Small intestine (tissue), 7 donors: ENCODE results near the gene RTCA. TPM values are rescaled to one million over a fixed set of nuclear protein-coding genes. Genes with fewer than 3 reads are reported as not detected.
"Not testable (repeated sequence)": the region's sequence is repeated elsewhere in the genome, so short reads cannot be mapped to it uniquely, and the experiment has no call there.

ENCODE experiments used
- DNase-seq, 2 donors: peaks; one replicate each; pipeline versions ENCODE4 v3.0.0 to v3.0.0-alpha.2; 2013
- FAIRE-seq: peaks from 2 replicates; lab custom pipeline; 2012; peaks lifted over from hg19 to GRCh38; lab: Jason Lieb, UNC
- H3K27ac ChIP-seq, 3 donors: one replicate each; pipeline ENCODE4 v1.5.1; 2013; ENCODE audit warnings: low read length in 2 of 3, mild to moderate bottlenecking in 2 of 3, control low read depth in 1 of 3, inconsistent platforms in 1 of 3, low read depth in 1 of 3, moderate library complexity in 1 of 3
- H3K27me3 ChIP-seq, 3 donors: one replicate each; pipeline ENCODE4 v1.6.1; 2013; ENCODE audit warnings: low read length in 3 of 3, inconsistent platforms in 1 of 3; ENCODE audit not compliant: control insufficient read depth in 3 of 3, insufficient read depth in 3 of 3
- H3K36me3 ChIP-seq, 3 donors: one replicate each; pipeline ENCODE4 v1.6.1; 2013; ENCODE audit warnings: low read length in 3 of 3, inconsistent platforms in 1 of 3, low read depth in 1 of 3, mild to moderate bottlenecking in 1 of 3, moderate library complexity in 1 of 3; ENCODE audit not compliant: control insufficient read depth in 3 of 3, insufficient read depth in 2 of 3
- H3K4me1 ChIP-seq, 3 donors: one replicate each; pipeline ENCODE4 v1.6.1; 2013; ENCODE audit warnings: low read length in 2 of 3, inconsistent platforms in 1 of 3, low read depth in 1 of 3, mild to moderate bottlenecking in 1 of 3, moderate library complexity in 1 of 3; ENCODE audit not compliant: control insufficient read depth in 3 of 3, insufficient read depth in 2 of 3
- H3K4me3 ChIP-seq, 3 donors: one replicate each; pipeline ENCODE4 v1.5.1; 2013; ENCODE audit warnings: low read length in 3 of 3, control low read depth in 1 of 3, inconsistent platforms in 1 of 3, low read depth in 1 of 3, mild to moderate bottlenecking in 1 of 3, moderate library complexity in 1 of 3
- H3K9me3 ChIP-seq, 2 donors: one replicate each; pipeline ENCODE4 v1.6.1; 2013; ENCODE audit warnings: low read depth in 1 of 2, low read length in 1 of 2; ENCODE audit not compliant: control insufficient read depth in 2 of 2, insufficient read depth in 1 of 2
- WGBS, 3 donors: extraction: QIAGEN DNeasy Blood & Tissue Kit; methylation state at CpG; one replicate each; pipeline ENCODE4 v1.1.7; 2013; 5-methylcytosine and 5-hydroxymethylcytosine counted together
- polyA plus RNA-seq, 4 donors: library from polyadenylated mRNA; stranded (reverse) in 3 of 4; unstranded in 1 of 4; fragments of 200-250 nt in 3 of 4; fragments of 120-200 nt in 1 of 4; gene quantifications; one replicate each; pipeline versions ENCODE4 v1.2.1 to v1.2.3, GENCODE V29; 2013
- donor health status: healthy with polysubstance abuse.
- donor health status: control.
- donor health status: control.
- donor health status: Bipolar disorder and iron deficiency.
- donor health status: healthy.

The RTCA gene
- polyA plus RNA-seq, 4 donors = 31.3 to 70.2 (median 46.6) TPM

GRCh38 chr1:100264081-100264480 is 1.9 kb upstream of the RTCA start:
- DNase-seq, FAIRE-seq, H3K4me3 ChIP-seq, H3K27ac ChIP-seq, H3K27me3 ChIP-seq, H3K36me3 ChIP-seq: not testable (repeated sequence)
- Histone ChIP-seq H3K4me1 (peaks cover 0 to 18% (median 15%) of the 10 kb centered on the region in 3 donors), H3K9me3 (peaks cover 0 to 16% of the 10 kb centered on the region in 2 donors)
- 83 to 92% (median 90%) methylated on average over 5 of the region's 5 CpGs for whole genome bisulfite sequencing, 3 donors

GRCh38 chr1:100265562-100265930 is 470 bp upstream of the RTCA start:
- WGBS, 3 donors = 2 to 3% (median 2%) methylated on average over 12 of the region's 12 CpGs
- peak in 1 of 2 donors; percentile 52 for DNase-seq

GRCh38 chr1:100266741-100267140 is 725 bp downstream of the RTCA start:
- peak overlapping the region; percentile 90 to 96 (median 96) for H3K27ac ChIP-seq
- peaks cover 0 to 12% of the 10 kb centered on the region in 2 donors for H3K9me3 ChIP-seq
- H3K27me3 ChIP-seq = no peaks in the 10 kb centered on the region
- peak overlapping the region; percentile 75 to 99 (median 94) for H3K4me3 ChIP-seq
- 1% methylated on average over 8 of the region's 8 CpGs for WGBS, 3 donors
- peaks cover 3 to 26% (median 6%) of the 10 kb centered on the region in 3 donors for H3K36me3 ChIP-seq
- no peak for FAIRE-seq
- DNase-seq = peak; percentile 60 to 64
- H3K4me1 ChIP-seq = peaks cover 0 to 18% (median 15%) of the 10 kb centered on the region in 3 donors

More at GRCh38 chr1:100265562-100265930, 470 bp upstream of the RTCA start:
- peaks cover 0 to 16% of the 10 kb centered on the region in 2 donors for H3K9me3 ChIP-seq
- peaks cover 0 to 19% (median 3%) of the 10 kb centered on the region in 3 donors for H3K36me3 ChIP-seq
- peaks cover 0 to 18% (median 15%) of the 10 kb centered on the region in 3 donors for H3K4me1 ChIP-seq
- peak overlapping the region; percentile 58 to 96 (median 96) for H3K27ac ChIP-seq
- no peaks in the 10 kb centered on the region for H3K27me3 ChIP-seq
- H3K4me3 ChIP-seq = peak overlapping the region; percentile 75 to 99 (median 94)
- FAIRE-seq = no peak

GRCh38 chr1:100267284-100267683 is 1.3 kb downstream of the RTCA start:
- peak overlapping the region in 2 of 3 donors; percentile 38 to 96 for H3K27ac ChIP-seq
- peak; percentile 21 to 28 for DNase-seq
- H3K9me3 ChIP-seq = peaks cover 0 to 12% of the 10 kb centered on the region in 2 donors
- no peak for FAIRE-seq
- H3K4me3 ChIP-seq = peak overlapping the region in 2 of 3 donors; percentile 75 to 94
- H3K36me3 ChIP-seq = peaks cover 4 to 26% (median 6%) of the 10 kb centered on the region in 3 donors
- peaks cover 0 to 18% (median 15%) of the 10 kb centered on the region in 3 donors for H3K4me1 ChIP-seq
- no peaks in the 10 kb centered on the region for H3K27me3 ChIP-seq
- 24 to 67% (median 38%) methylated on average over 1 of the region's 1 CpG for WGBS, 3 donors

- peaks cover 4 to 26% (median 6%) of the 10 kb centered on the region in 3 donors for H3K36me3 ChIP-seq
- peaks cover 0 to 12% of the 10 kb centered on the region in 2 donors for H3K9me3 ChIP-seq
- peaks cover 0 to 18% (median 15%) of the 10 kb centered on the region in 3 donors for H3K4me1 ChIP-seq
- H3K4me3 ChIP-seq = no peak overlapping the region
- H3K27ac ChIP-seq = no peak overlapping the region
- DNase-seq = peak in 1 of 2 donors; percentile 14
- no peaks in the 10 kb centered on the region for H3K27me3 ChIP-seq
- FAIRE-seq = no peak
- 93 to 97% (median 96%) methylated on average over 4 of the region's 4 CpGs for WGBS, 3 donors
These were observed 2.2 kb downstream of the RTCA start for GRCh38 chr1:100268202-100268601.

GRCh38 chr1:100277866-100278265 is 11.8 kb downstream of the RTCA start:
- DNase-seq = peak in 1 of 2 donors; percentile 12
- 56 to 70% (median 65%) methylated on average over 1 of the region's 1 CpG for WGBS, 3 donors
- FAIRE-seq = no peak
- Histone ChIP-seq H3K4me3 (no peak overlapping the region), H3K27me3 (no peaks in the 10 kb centered on the region), H3K9me3 (no peaks in the 10 kb centered on the region), H3K4me1 (no peaks in the 10 kb centered on the region), H3K27ac (no peak overlapping the region), H3K36me3 (peaks cover 13 to 28% (median 21%) of the 10 kb centered on the region in 3 donors)

- Histone ChIP-seq H3K9me3 (no peaks in the 10 kb centered on the region), H3K4me3 (no peak overlapping the region), H3K27me3 (no peaks in the 10 kb centered on the region), H3K27ac (no peak overlapping the region), H3K36me3 (peaks cover 8 to 28% (median 28%) of the 10 kb centered on the region in 3 donors), H3K4me1 (no peaks in the 10 kb centered on the region)
- WGBS, 3 donors = 93 to 96% (median 94%) methylated on average over 3 of the region's 3 CpGs
- DNase-seq (no peak), FAIRE-seq (no peak)
These were observed 13.4 kb downstream of the RTCA start for GRCh38 chr1:100279358-100279923.

GRCh38 chr1:100279954-100280682 is 14.1 kb downstream of the RTCA start:
- no peak for DNase-seq
- Histone ChIP-seq H3K9me3 (no peaks in the 10 kb centered on the region), H3K27me3 (no peaks in the 10 kb centered on the region), H3K27ac (no peak overlapping the region), H3K4me1 (no peaks in the 10 kb centered on the region), H3K4me3 (no peak overlapping the region), H3K36me3 (peaks cover 8 to 30% (median 29%) of the 10 kb centered on the region in 3 donors)
- FAIRE-seq = no peak
- 49 to 77% (median 57%) methylated on average over 2 of the region's 2 CpGs for WGBS, 3 donors
